Pancreas (tissue), 10 donors: ENCODE results near the gene RNF207. TPM values are rescaled to one million over a fixed set of nuclear protein-coding genes. Genes with fewer than 3 reads are reported as not detected.

ENCODE experiments used
- ATAC-seq, 4 donors: fragments of 200-7000 bp; cut with Tn5 transposase; one replicate each; pipeline versions ENCODE4 v1.8.0 to v1.9.1; 2020; ENCODE audit warnings: mild to moderate bottlenecking in 4 of 4, moderate library complexity in 4 of 4
- DNase-seq, 6 donors: peaks; one replicate each; pipeline ENCODE4 v3.0.0-alpha.2; 2020
- FAIRE-seq: peaks from 2 replicates; lab custom pipeline; 2012; peaks lifted over from hg19 to GRCh38; lab: Jason Lieb, UNC
- H3K27ac ChIP-seq, 4 donors: fragments of 200-600 bp; sonication (generic); 1 replicate in 3 of 4; 2 replicates in 1 of 4; pipeline versions ENCODE4 v1.5.0 to v1.8.0; 2020
- H3K27me3 ChIP-seq, 4 donors: fragments of 200-600 bp; one replicate each; pipeline ENCODE4 v1.8.0; 2021
- H3K36me3 ChIP-seq, 3 donors: fragments of 200-600 bp; sonication (generic) in 1 of 3; one replicate each; pipeline versions ENCODE4 v1.5.0 to v1.8.0; 2020 to 2021
- H3K4me1 ChIP-seq, 3 donors: fragments of 200-600 bp; one replicate each; pipeline ENCODE4 v1.8.0; 2021
- H3K4me3 ChIP-seq, 4 donors: fragments of 200-600 bp; sonication (generic) in 2 of 4; one replicate each; pipeline versions ENCODE4 v1.5.0 to v1.8.0; 2020 to 2021
- H3K9me3 ChIP-seq, 4 donors: fragments of 200-600 bp; one replicate each; pipeline ENCODE4 v1.8.0; 2021
- CTCF ChIP-seq, 4 donors: fragments of 200-600 bp; sonication (generic) in 3 of 4; IDR thresholded peaks; one replicate each; pipeline versions ENCODE4 v1.5.0 to v1.8.0; 2021; ENCODE audit warnings: antibody characterized with exemption in 4 of 4
- WGBS, 2 donors: extraction: QIAGEN DNeasy Blood & Tissue Kit; methylation state at CpG; one replicate each; pipeline ENCODE4 v1.1.7; 2013; 5-methylcytosine and 5-hydroxymethylcytosine counted together
- intact Hi-C, 3 donors: fragments of 100-400 bp; cut with DNase I; formaldehyde crosslinking; loops; one replicate each; pipeline versions ENCODE4 v1.11.1 to v1.14.2; 2022
- polyA plus RNA-seq, 2 donors: library from polyadenylated mRNA; stranded (reverse); fragments of 200-250 nt; gene quantifications; one replicate each; pipeline ENCODE4 v1.2.3, GENCODE V29; 2013
- total RNA-seq, 6 donors: library from RNA; stranded (reverse); fragmentation: NEBNext Ultra II Directional in 4 of 6; extraction: Animal tissue kit (Norgen Biotek cat#: 25700) in 4 of 6; gene quantifications; one replicate each; pipeline versions ENCODE4 v1.2.1 to v1.2.4, GENCODE V29; 2021 to 2023
- donor health status: healthy with polysubstance abuse.
- donor health status: DM: no; HTN: no; CAD: no; lungs with moderate emphysema.
- donor health status: DM: no; HTN: no; CAD: no.
- donor health status: control.
- donor health status: control.
- donor health status: Bipolar disorder and iron deficiency.
- donor health status: DM: yes; HTN: yes; CAD: no.
- donor health status: DM: no; HTN: no; CAD: no.
- donor health status: DM: no; HTN: no; CAD: no.
- donor health status: DM: yes; HTN: yes; CAD: no.

Gene RNF207
- total and polyA plus RNA-seq, 8 donors = 7.1 to 52.8 (median 13.4) TPM

DNA sequence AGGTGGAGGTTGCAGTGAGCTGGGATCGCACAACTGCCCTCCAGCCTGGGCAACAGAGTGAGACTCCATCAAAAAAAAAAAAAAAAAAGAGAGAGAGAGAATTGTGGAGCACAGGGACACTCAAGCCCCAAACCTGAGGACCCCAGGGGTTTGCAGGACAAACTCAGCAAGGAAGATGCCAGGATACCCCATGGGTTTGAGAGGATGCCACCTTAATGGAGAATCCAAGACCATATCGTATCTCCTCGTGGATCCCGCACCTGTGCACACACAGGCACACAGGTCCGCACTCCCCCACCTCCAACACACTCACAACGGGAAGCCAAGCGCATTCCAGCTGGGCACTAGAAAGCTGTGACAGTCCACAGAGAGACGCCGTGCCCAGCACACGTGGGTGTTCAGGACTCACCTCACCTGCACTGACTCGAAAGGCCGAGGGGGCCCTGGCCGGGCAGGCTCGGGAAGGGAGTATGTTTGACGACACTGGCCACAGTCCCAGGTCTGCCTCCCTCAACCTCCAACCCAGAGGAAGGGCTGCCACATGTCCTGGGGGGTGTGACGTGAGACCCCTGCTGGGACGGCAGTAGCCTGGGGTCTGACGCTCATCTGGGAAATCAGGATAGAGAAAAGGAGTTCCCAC, 36.9 kb upstream of the RNF207 start:
- TF ChIP-seq CTCF (IDR thresholded peaks at IDR 0.05) = no peak
- peak in 1 of 6 donors; percentile 54 for DNase-seq
- WGBS, 2 donors = 43 to 53% methylated on average over 18 of the region's 18 CpGs
- intact Hi-C loops = no loop called here
- FAIRE-seq = no peak
- H3K36me3 ChIP-seq = no peaks in the 10 kb centered on the region
- no peaks in the 10 kb centered on the region for H3K9me3 ChIP-seq
- no peak overlapping the region for H3K27ac ChIP-seq
- no peak overlapping the region for H3K4me3 ChIP-seq
- no peak for ATAC-seq
- no peaks in the 10 kb centered on the region for H3K4me1 ChIP-seq
- H3K27me3 ChIP-seq = no peaks in the 10 kb centered on the region

- H3K27me3 ChIP-seq = no peaks in the 10 kb centered on the region
- WGBS, 2 donors = 60 to 73% methylated on average over 16 of the region's 16 CpGs
- no peaks in the 10 kb centered on the region for H3K9me3 ChIP-seq
- intact Hi-C loops = no loop called here
- ATAC-seq = no peak
- H3K4me3 ChIP-seq = no peak overlapping the region
- FAIRE-seq = no peak
- H3K4me1 ChIP-seq = no peaks in the 10 kb centered on the region
- peak in 1 of 6 donors; percentile 45 for DNase-seq
- TF ChIP-seq CTCF (IDR thresholded peaks at IDR 0.05) = no peak
- no peaks in the 10 kb centered on the region for H3K36me3 ChIP-seq
- no peak overlapping the region for H3K27ac ChIP-seq
Measured at GRCh38 chr1:6170116-6170741, 35.7 kb upstream of the RNF207 start.

- Histone ChIP-seq H3K36me3 (no peaks in the 10 kb centered on the region), H3K4me1 (no peaks in the 10 kb centered on the region), H3K4me3 (no peak overlapping the region), H3K9me3 (no peaks in the 10 kb centered on the region), H3K27ac (no peak overlapping the region), H3K27me3 (no peaks in the 10 kb centered on the region)
- WGBS, 2 donors = 67 to 70% methylated on average over 19 of the region's 19 CpGs
- TF ChIP-seq CTCF (IDR thresholded peaks at IDR 0.05) = no peak
- ATAC-seq (peak in 1 of 4 donors; percentile 12), FAIRE-seq (no peak), DNase-seq (no peak)
- intact Hi-C loops = no loop called here
Measured at GRCh38 chr1:6170742-6171201, 35.1 kb upstream of the RNF207 start.

GRCh38 chr1:6171548-6172124, 34.3 kb upstream of the RNF207 start:
- no peaks in the 10 kb centered on the region for H3K27me3 ChIP-seq
- no peak for ATAC-seq
- no peak for TF ChIP-seq CTCF (IDR thresholded peaks at IDR 0.05)

More at GRCh38 chr1:6171548-6172124, 34.3 kb upstream of the RNF207 start:
- 27 to 34% methylated on average over 10 of the region's 10 CpGs for WGBS, 2 donors
- no peak overlapping the region for H3K4me3 ChIP-seq
- no peaks in the 10 kb centered on the region for H3K9me3 ChIP-seq
- H3K27ac ChIP-seq = no peak overlapping the region
- no peaks in the 10 kb centered on the region for H3K36me3 ChIP-seq
- no peak for FAIRE-seq
- no peak for DNase-seq
- no peaks in the 10 kb centered on the region for H3K4me1 ChIP-seq
- intact Hi-C loops = no loop called here
